ENCODE results near the gene NCKAP5. TPM values are rescaled to one million over a fixed set of nuclear protein-coding genes. Genes with fewer than 3 reads are reported as not detected.
A peak's percentile ranks its signal among the peaks of the same experiment; 100 is the strongest.

Gene NCKAP5
- total RNA-seq, 1 donor from 2014 or later = 27.9 TPM

- Mint-ChIP-seq H3K4me1 (peaks cover 7% of the 10 kb centered on the region), H3K27me3 (ENCODE audit: low read depth) (no peaks in the 10 kb centered on the region), H3K27ac (ENCODE audit: unreplicated experiment) (no peak overlapping the region), H3K4me3 (no peak overlapping the region), H3K9me3 (no peaks in the 10 kb centered on the region), H3K36me3 (ENCODE audit: low read depth) (no peaks in the 10 kb centered on the region)
- no peak for DNase-seq (ENCODE audit: low read depth, low spot score)
- TF ChIP-seq, protein P1, sequence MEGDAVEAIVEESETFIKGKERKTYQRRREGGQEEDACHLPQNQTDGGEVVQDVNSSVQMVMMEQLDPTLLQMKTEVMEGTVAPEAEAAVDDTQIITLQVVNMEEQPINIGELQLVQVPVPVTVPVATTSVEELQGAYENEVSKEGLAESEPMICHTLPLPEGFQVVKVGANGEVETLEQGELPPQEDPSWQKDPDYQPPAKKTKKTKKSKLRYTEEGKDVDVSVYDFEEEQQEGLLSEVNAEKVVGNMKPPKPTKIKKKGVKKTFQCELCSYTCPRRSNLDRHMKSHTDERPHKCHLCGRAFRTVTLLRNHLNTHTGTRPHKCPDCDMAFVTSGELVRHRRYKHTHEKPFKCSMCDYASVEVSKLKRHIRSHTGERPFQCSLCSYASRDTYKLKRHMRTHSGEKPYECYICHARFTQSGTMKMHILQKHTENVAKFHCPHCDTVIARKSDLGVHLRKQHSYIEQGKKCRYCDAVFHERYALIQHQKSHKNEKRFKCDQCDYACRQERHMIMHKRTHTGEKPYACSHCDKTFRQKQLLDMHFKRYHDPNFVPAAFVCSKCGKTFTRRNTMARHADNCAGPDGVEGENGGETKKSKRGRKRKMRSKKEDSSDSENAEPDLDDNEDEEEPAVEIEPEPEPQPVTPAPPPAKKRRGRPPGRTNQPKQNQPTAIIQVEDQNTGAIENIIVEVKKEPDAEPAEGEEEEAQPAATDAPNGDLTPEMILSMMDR (conservative IDR thresholded peaks at IDR 0.05) = no peak
Measured at GRCh38 chr2:133334923-133335322, 233.3 kb downstream of the NCKAP5 start.

DNA sequence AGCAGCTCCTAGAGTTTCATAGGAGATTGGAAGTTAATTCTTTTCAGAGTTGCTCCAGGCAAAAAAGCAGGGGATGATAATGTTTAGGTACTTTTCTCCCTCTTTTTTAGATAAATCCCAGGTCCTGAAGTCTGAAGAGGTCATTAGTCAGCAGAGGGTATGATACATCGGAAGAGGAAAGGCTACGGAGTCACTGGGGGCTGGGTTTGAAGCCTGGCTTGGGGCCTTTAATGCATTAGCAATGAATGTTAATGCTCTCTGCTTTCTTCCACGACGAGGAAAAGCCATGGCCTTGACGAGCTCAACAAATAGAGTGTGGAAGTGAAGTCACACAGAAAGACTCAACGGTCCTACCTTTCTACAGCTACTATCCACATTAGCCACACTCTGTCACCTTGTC lies 235.1 kb downstream of the NCKAP5 start:
- no peak overlapping the region for H3K27ac Mint-ChIP-seq (ENCODE audit: unreplicated experiment)
- no peaks in the 10 kb centered on the region for H3K36me3 Mint-ChIP-seq (ENCODE audit: low read depth)
- TF ChIP-seq, protein P1 (conservative IDR thresholded peaks at IDR 0.05) = no peak
- no peak overlapping the region for H3K4me3 Mint-ChIP-seq
- peaks cover 13% of the 10 kb centered on the region for H3K4me1 Mint-ChIP-seq
- no peaks in the 10 kb centered on the region for H3K9me3 Mint-ChIP-seq
- no peaks in the 10 kb centered on the region for H3K27me3 Mint-ChIP-seq (ENCODE audit: low read depth)
- DNase-seq (ENCODE audit: low read depth, low spot score) = no peak

GRCh38 chr2:133331436-133331835 lies 236.8 kb downstream of the NCKAP5 start:
- Mint-ChIP-seq H3K4me1 (peaks cover 19% of the 10 kb centered on the region), H3K27ac (ENCODE audit: unreplicated experiment) (no peak overlapping the region), H3K27me3 (ENCODE audit: low read depth) (no peaks in the 10 kb centered on the region), H3K9me3 (no peaks in the 10 kb centered on the region), H3K36me3 (ENCODE audit: low read depth) (no peaks in the 10 kb centered on the region), H3K4me3 (no peak overlapping the region)
- no peak for DNase-seq (ENCODE audit: low read depth, low spot score)
- TF ChIP-seq, protein P1 (conservative IDR thresholded peaks at IDR 0.05) = no peak

DNA sequence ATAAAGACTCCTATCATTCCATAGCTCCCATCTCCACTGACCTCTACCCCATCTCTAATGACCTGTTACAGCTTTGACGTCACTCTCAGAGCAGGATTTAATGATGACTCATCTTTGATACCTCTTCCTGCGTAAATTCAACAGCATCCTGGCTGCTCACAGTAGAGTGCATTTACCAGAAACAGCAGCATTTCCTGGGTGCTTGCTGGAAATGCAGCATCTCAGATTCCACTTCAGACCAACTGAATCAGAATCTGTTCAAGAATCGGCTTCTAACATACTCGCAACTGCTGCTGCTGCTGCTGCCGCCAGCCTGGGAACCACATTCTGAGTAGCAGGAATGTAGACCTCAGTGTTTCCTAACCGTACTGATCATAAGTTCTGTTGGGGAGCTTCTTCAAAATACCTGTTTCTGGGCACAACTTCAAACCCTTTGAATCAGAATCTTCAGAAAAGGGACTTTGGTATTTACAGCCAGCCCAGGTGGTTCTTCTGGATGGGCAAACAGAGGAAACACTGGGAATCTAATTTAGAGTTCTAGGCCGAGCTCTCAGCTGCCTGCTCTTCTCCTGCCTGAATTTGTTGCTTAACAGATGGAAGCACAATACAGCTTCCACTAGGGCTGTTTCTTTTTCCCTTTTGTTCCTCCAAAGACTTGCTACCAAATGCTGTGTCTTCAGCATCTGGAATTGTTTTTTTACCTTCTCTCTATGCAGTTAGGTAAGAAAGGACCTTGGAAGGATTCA lies 241.4 kb downstream of the NCKAP5 start:
- H3K27ac Mint-ChIP-seq (ENCODE audit: unreplicated experiment) = peak overlapping the region; percentile 65
- peaks cover 12% of the 10 kb centered on the region for H3K4me1 Mint-ChIP-seq
- no peak for DNase-seq (ENCODE audit: low read depth, low spot score)
- no peaks in the 10 kb centered on the region for H3K9me3 Mint-ChIP-seq
- H3K36me3 Mint-ChIP-seq (ENCODE audit: low read depth) = no peaks in the 10 kb centered on the region
- no peak overlapping the region for H3K4me3 Mint-ChIP-seq
- no peaks in the 10 kb centered on the region for H3K27me3 Mint-ChIP-seq (ENCODE audit: low read depth)
- TF ChIP-seq, protein P1 (conservative IDR thresholded peaks at IDR 0.05) = no peak

- Mint-ChIP-seq H3K27me3 (ENCODE audit: low read depth) (no peaks in the 10 kb centered on the region), H3K27ac (ENCODE audit: unreplicated experiment) (no peak overlapping the region), H3K9me3 (no peaks in the 10 kb centered on the region), H3K4me3 (no peak overlapping the region), H3K36me3 (ENCODE audit: low read depth) (peaks cover 3% of the 10 kb centered on the region), H3K4me1 (peaks cover 9% of the 10 kb centered on the region)
- no peak for DNase-seq (ENCODE audit: low read depth, low spot score)
- TF ChIP-seq, protein P1 (conservative IDR thresholded peaks at IDR 0.05) = no peak
Measured at GRCh38 chr2:133324150-133324561, 244.1 kb downstream of the NCKAP5 start.

Data from neural crest cell (in vitro differentiated cells).